DOHH2 (cell line): ENCODE measurements around the gene HNRNPR.

Experiments used
- H3F3A ChIP-seq: fragments of 200-600 bp; sonication (generic), shearing (Covaris generic); 2 replicates; pipeline ENCODE4 v1.6.0; 2016; ENCODE audit warnings: antibody characterized with exemption, mild to moderate bottlenecking; ENCODE audit not compliant: control insufficient read depth, insufficient read depth
- H3K27ac ChIP-seq: fragments of 200-600 bp; sonication (generic); 2 replicates; pipeline ENCODE4 v1.5.1; 2014; ENCODE audit warnings: low read depth, mild to moderate bottlenecking, low read length, moderate library complexity
- H3K27me3 ChIP-seq: fragments of 200-600 bp; sonication (generic); 2 replicates; pipeline ENCODE4 v1.6.1; 2014; ENCODE audit warnings: mild to moderate bottlenecking, low read length, mixed read lengths; ENCODE audit not compliant: control insufficient read depth
- H3K36me3 ChIP-seq: fragments of 200-600 bp; sonication (generic); 2 replicates; pipeline ENCODE4 v1.6.1; 2014; ENCODE audit warnings: mild to moderate bottlenecking, low read length, moderate library complexity, mixed read lengths; ENCODE audit not compliant: control insufficient read depth
- H3K4me1 ChIP-seq: fragments of 200-600 bp; sonication (generic); 2 replicates; pipeline ENCODE4 v1.6.1; 2014; ENCODE audit warnings: mild to moderate bottlenecking, low read length, mixed read lengths; ENCODE audit not compliant: control insufficient read depth
- H3K4me2 ChIP-seq: fragments of 200-600 bp; sonication (generic); 2 replicates; pipeline ENCODE4 v1.6.0; 2014; ENCODE audit warnings: mild to moderate bottlenecking, low read length, moderate library complexity
- H3K4me3 ChIP-seq: fragments of 200-600 bp; sonication (generic); 2 replicates; pipeline ENCODE4 v1.5.1; 2014; ENCODE audit warnings: mild to moderate bottlenecking, low read length, mixed read lengths
- H3K79me2 ChIP-seq: fragments of 200-600 bp; sonication (generic); 2 replicates; pipeline ENCODE4 v1.6.1; 2014; ENCODE audit warnings: mild to moderate bottlenecking, low read length, mixed read lengths; ENCODE audit not compliant: control insufficient read depth
- H3K9me2 ChIP-seq: fragments of 200-600 bp; sonication (generic); replicated peaks from 2 replicates; pipeline ENCODE4 v1.6.1; 2014; ENCODE audit warnings: mild to moderate bottlenecking, low read length, mixed read lengths; ENCODE audit not compliant: control insufficient read depth
- H3K9me3 ChIP-seq: fragments of 200-600 bp; sonication (generic); 2 replicates; pipeline ENCODE4 v1.6.1; 2014; ENCODE audit warnings: antibody characterized with exemption, low read length, mixed read lengths; ENCODE audit not compliant: control insufficient read depth, insufficient read depth
- H4K20me1 ChIP-seq: fragments of 200-600 bp; sonication (generic); 2 replicates; pipeline ENCODE4 v1.6.0; 2014; ENCODE audit warnings: low read depth, mild to moderate bottlenecking, antibody characterized with exemption, low read length, moderate library complexity; ENCODE audit not compliant: control insufficient read depth, insufficient read depth
- EZH2phosphoT487 ChIP-seq: fragments of 200-600 bp; sonication (generic); IDR thresholded peaks from 2 replicates; pipeline ENCODE4 v1.6.1; 2017; ENCODE audit warnings: borderline replicate concordance, mild to moderate bottlenecking, antibody characterized with exemption, low read length, moderate library complexity, mixed read lengths
- TF ChIP-seq, protein P1 (sequence below): fragments of 200-600 bp; sonication (generic); IDR thresholded peaks from one replicate; pipeline ENCODE4 v1.5.1; 2014; ENCODE audit warnings: antibody characterized with exemption, mild to moderate bottlenecking, low read depth, low read length; ENCODE audit not compliant: poor library complexity, severe bottlenecking

HNRNPR gene

DNA sequence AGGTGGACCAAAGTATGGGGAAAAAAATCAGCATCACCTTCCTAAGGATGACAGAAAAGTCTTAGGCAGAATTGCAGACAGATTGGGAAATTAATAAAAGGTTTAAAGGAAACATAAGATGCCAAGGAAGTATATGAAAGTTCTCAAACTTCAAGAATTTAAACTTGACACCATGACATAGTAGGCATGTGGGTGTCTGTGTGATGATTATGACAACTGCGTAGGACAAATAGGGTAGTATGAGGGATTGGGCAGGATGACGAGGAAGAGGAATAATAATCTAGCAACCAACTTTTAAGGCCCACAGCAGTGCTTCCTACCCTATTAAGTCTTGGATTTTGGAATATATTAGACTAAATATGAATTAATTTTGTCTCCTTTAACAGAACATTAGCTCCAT lies 52.4 kb downstream of the HNRNPR start:
- Histone ChIP-seq H3K9me3 (no peaks in the 10 kb centered on the region), H3K4me1 (no peaks in the 10 kb centered on the region), H3K4me3 (no peak overlapping the region), H3K4me2 (no peak overlapping the region), H3K79me2 (no peaks in the 10 kb centered on the region), H3K36me3 (peaks cover 58% of the 10 kb centered on the region), H3K27ac (no peak overlapping the region), H3K27me3 (no peaks in the 10 kb centered on the region), H3F3A (peaks cover 15% of the 10 kb centered on the region), H3K9me2 (no peaks in the 10 kb centered on the region), H4K20me1 (no peaks in the 10 kb centered on the region)
- TF ChIP-seq EZH2phosphoT487, result no peak
- TF ChIP-seq, protein P1, sequence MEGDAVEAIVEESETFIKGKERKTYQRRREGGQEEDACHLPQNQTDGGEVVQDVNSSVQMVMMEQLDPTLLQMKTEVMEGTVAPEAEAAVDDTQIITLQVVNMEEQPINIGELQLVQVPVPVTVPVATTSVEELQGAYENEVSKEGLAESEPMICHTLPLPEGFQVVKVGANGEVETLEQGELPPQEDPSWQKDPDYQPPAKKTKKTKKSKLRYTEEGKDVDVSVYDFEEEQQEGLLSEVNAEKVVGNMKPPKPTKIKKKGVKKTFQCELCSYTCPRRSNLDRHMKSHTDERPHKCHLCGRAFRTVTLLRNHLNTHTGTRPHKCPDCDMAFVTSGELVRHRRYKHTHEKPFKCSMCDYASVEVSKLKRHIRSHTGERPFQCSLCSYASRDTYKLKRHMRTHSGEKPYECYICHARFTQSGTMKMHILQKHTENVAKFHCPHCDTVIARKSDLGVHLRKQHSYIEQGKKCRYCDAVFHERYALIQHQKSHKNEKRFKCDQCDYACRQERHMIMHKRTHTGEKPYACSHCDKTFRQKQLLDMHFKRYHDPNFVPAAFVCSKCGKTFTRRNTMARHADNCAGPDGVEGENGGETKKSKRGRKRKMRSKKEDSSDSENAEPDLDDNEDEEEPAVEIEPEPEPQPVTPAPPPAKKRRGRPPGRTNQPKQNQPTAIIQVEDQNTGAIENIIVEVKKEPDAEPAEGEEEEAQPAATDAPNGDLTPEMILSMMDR, result no peak

DNA sequence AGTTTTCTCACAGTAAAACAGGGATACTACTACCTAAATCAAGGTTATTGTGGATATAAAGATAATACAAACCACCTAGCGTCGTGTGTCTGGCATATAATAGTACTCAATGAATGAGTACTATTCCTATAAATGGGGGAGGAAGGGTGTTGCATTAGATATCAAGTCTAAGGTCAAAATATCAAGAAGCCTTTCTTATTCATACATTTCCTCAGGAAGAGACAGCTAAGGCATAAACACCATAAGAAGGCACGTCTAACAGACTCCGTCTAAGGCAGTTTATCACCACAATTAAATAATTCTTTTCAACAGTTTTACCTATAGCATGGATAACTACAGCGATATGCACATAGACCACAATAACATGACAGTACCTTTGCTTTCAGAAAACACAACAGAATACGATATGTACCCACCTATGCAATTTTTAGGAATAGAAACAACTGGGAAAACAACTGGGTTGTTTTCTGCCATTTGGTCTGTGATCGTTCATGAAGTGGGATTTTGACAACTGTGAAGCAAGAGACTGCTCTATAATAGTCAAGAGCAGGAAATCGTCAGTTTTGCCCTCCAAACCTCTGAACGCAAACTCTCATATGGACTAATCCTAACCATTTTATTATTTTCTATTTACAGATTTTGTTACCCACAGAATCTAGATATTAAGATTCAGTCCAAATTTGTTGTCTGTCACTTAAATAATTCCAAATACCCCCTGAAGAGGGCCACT lies 53.1 kb downstream of the HNRNPR start:
- Histone ChIP-seq H3K36me3 (peaks cover 58% of the 10 kb centered on the region), H3K27ac (no peak overlapping the region), H3K27me3 (no peaks in the 10 kb centered on the region), H3K9me3 (no peaks in the 10 kb centered on the region), H3K4me1 (no peaks in the 10 kb centered on the region), H3F3A (peaks cover 12% of the 10 kb centered on the region), H3K79me2 (no peaks in the 10 kb centered on the region), H3K9me2 (no peaks in the 10 kb centered on the region), H3K4me3 (no peak overlapping the region), H4K20me1 (peaks cover 3% of the 10 kb centered on the region; the same call in 1 of the 2 replicates), H3K4me2 (no peak overlapping the region)
- TF ChIP-seq, protein P1, result no peak
- no peak for TF ChIP-seq EZH2phosphoT487

DNA sequence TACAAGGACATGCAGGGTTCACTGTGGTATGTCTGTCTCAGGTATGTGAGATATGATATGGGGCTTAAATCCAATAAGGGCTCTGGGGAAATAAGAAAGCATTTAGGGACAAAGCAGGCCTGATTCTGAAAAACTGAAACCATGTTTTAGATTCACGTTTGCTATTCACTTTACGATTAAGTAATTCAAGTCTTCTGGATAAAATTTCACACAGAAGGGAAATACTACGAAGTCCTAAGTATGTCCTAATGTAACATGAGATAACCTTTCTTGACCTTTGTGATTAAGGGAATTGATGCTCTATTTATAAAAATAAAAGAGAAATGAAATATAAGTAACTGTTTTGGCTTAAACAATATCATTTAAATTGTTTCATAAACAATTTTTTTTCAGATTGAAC lies 55.4 kb downstream of the HNRNPR start:
- Histone ChIP-seq H4K20me1 (peaks cover 3% of the 10 kb centered on the region; the same call in 1 of the 2 replicates), H3K4me2 (no peak overlapping the region), H3K4me1 (no peaks in the 10 kb centered on the region), H3F3A (peaks cover 13% of the 10 kb centered on the region), H3K79me2 (no peaks in the 10 kb centered on the region), H3K27ac (no peak overlapping the region), H3K4me3 (no peak overlapping the region), H3K9me3 (no peaks in the 10 kb centered on the region), H3K36me3 (peaks cover 67% of the 10 kb centered on the region), H3K9me2 (no peaks in the 10 kb centered on the region), H3K27me3 (no peaks in the 10 kb centered on the region)
- TF ChIP-seq, protein P1, result no peak
- no peak for TF ChIP-seq EZH2phosphoT487
